NCI-H524 (cell line): ENCODE data around the gene C1QA.
A peak's percentile ranks its signal among the peaks of the same experiment; 100 is the strongest.
"Not testable (repeated sequence)": the region's sequence is repeated elsewhere in the genome, so short reads cannot be mapped to it uniquely, and the experiment has no call there.

Experiments used
- DNase-seq, 2 experiments: peaks; one replicate each; lab custom pipeline; 2025; lab: John Stamatoyannopoulos, UW

Gene C1QA

GRCh38 chr1:22673486-22674409 lies 37.3 kb downstream of the C1QA start:
- peak; percentile 54 to 63 for DNase-seq

- no peak for DNase-seq
Measured at GRCh38 chr1:22674410-22674749, 38.0 kb downstream of the C1QA start.

DNA sequence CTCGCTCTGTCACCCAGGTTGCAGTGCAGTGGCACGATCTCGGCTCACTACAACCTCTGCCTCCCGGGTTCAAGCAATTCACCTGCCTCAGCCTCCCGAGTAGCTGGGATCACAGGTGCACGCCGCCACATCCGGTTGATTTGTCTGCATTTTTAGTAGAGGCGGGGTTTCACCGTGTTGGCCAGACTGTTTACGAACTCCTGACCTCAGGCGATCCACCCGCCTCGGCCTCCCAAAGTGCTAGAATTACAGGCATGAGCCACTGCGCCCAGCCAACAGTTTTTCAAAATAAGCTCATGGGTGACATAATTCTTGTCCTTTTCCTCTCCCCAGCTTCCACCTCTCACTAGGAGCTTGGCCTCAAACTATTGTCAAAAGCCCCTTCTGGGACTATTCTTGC lies 39.7 kb downstream of the C1QA start:
- DNase-seq, result not testable (repeated sequence)

GRCh38 chr1:22676916-22677583 lies 40.6 kb downstream of the C1QA start:
- DNase-seq, result peak in 1 of 2 experiments; percentile 49

DNA sequence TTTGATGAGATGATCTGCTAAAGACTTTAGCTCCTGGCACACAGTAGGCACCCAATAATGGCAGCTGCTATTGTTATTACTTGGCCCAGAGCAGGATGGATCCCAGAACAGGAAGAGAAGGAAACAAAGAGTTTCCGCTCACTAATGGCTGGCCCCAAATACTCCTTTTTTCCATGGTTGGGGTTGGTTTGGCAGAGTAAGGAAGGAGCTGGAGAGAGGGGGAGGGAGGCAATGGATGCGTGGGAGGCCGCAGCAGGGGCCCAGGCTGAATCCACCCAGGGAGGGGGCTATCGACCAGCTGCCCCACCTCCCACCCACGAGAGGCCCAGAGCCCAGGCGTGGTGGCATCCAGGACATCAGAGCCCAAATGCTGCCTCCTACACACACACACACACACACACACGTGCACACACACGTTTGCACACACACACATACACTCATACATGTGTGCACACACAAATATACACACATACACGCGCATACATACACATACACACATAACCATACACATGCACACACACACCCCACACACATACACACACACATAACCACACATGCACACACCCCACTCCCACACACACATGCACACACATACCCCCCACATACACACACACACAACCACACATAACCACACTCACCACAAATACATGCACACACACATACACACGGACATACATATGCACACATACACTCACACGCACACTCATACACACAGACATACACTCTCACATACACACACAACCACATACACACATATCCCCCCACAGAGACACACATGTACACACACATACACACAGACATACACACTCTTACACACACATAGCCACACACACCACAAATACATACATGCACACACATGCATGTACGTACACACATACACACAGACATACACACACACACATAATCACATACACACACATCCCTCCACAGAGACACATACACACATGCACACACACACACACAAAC lies 41.8 kb downstream of the C1QA start:
- no peak for DNase-seq

- DNase-seq, result no peak
Measured at GRCh38 chr1:22680726-22681125, 44.3 kb downstream of the C1QA start.

DNA sequence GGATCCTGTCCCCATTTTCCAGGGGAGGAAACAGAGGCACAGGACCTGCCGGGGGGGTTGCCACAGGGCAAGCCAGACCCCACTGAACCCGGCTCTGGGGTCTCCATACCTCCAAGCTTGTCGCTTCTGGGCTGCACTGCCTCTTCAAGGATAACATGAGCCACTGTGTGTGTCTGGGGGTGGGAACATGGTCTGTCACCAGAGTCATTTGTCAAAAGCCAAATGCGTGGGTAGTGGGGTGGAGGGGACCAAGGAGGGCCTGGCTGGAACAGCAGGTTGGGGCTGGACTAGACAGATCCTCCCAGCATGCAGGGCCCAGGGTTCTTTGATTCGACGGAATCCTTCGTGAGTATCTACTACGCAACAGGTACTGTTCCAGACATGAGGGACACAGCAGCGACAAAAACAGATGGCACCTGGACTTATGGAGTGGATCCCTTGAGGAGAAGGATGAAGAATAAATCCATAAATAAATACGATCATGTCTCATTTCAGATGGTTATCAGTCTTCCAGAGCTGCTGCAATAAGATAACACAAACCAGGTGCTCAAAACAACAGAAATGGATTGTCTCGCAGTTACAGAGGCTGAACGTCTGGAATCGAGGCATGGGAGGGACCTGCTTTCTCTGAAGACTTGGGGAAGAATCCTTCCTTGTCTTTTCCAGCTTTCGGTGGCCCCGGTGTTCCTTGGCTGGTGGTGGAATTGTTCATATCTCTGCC lies 45.3 kb downstream of the C1QA start:
- peak; percentile 25 to 60 for DNase-seq

GRCh38 chr1:22683547-22683946 lies 47.1 kb downstream of the C1QA start:
- no peak for DNase-seq

- DNase-seq, result no peak
Measured at GRCh38 chr1:22685591-22686059, 49.2 kb downstream of the C1QA start.

DNA sequence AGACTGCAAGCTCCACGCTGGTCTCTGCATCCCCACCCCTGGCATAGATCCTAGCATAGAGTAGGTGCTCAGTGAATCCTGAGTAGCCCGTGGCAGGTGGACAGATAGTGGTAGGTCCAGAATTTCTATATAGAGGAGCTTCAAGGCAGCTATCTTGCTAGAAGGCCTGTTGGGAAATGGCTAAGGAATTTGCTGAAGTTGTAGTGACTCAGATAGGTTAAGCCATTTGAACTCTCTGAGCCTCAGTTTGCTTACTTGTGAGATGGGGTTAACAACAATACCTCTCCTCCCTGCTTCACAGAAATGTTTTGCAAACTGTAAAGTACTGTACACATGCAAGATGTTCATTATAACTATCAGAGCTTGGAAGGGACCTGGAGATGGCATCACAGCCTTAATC lies 50.8 kb downstream of the C1QA start:
- no peak for DNase-seq

DNA sequence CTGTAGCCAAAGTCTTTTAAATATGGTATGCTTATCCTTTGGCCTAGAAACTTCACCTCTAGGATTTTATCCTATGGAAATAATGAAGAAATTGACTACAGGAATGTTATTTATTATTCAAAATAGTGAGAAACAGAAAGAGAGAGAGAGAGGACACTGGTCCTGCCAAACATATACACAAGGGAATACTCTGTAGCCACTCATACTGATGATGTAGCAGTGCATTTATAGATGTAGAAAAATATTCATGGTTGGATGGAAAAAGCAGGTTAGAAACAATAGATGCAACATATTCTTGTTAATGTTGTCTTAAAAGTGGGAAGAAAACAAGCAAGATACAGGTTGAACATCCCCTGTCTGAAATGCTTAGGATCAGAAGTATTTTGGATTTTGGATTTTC lies 52.0 kb downstream of the C1QA start:
- no peak for DNase-seq
